Psoas muscle (tissue), 8 donors: ENCODE results near the gene DGCR2. TPM values are rescaled to one million over a fixed set of nuclear protein-coding genes. Genes with fewer than 3 reads are reported as not detected.

Source experiments
- ATAC-seq, 4 donors: fragments of 200-7000 bp; cut with Tn5 transposase; one replicate each; pipeline ENCODE4 v1.9.1; 2020; ENCODE audit warnings: moderate library complexity in 3 of 4, mild to moderate bottlenecking in 2 of 4
- DNase-seq, 2 donors: peaks; one replicate each; pipeline ENCODE4 v3.0.0-alpha.2; 2020
- H3K27ac ChIP-seq: fragments of 200-600 bp; one replicate; pipeline ENCODE4 v1.8.0; 2022
- H3K27me3 ChIP-seq, 3 donors: fragments of 200-600 bp in 1 of 3; one replicate each; pipeline versions ENCODE4 v1.6.1 to v1.8.0; 2013 to 2022; ENCODE audit warnings: low read length in 2 of 3, mild to moderate bottlenecking in 2 of 3, moderate library complexity in 1 of 3; ENCODE audit not compliant: insufficient read depth in 3 of 3
- H3K36me3 ChIP-seq, 2 donors: fragments of 200-600 bp in 1 of 2; one replicate each; pipeline versions ENCODE4 v1.6.1 to v1.8.0; 2013 to 2022; ENCODE audit warnings: low read depth in 1 of 2, mild to moderate bottlenecking in 1 of 2, moderate library complexity in 1 of 2; ENCODE audit not compliant: insufficient read depth in 1 of 2
- H3K4me1 ChIP-seq: fragments of 200-600 bp; one replicate; pipeline ENCODE4 v1.8.0; 2022
- H3K4me3 ChIP-seq: fragments of 200-600 bp; one replicate; pipeline ENCODE4 v1.8.0; 2022; ENCODE audit warnings: mild to moderate bottlenecking
- H3K9me3 ChIP-seq: fragments of 200-600 bp; one replicate; pipeline ENCODE4 v1.8.0; 2022
- CTCF ChIP-seq: fragments of 200-600 bp; IDR thresholded peaks from one replicate; pipeline ENCODE4 v1.8.0; 2022; ENCODE audit warnings: antibody characterized with exemption
- WGBS, 3 donors: extraction: QIAGEN DNeasy Blood & Tissue Kit; methylation state at CpG; one replicate each; pipeline versions ENCODE4 v1.1.6 to v1.1.7; 2013; 5-methylcytosine and 5-hydroxymethylcytosine counted together
- intact Hi-C, 2 donors: fragments of 100-400 bp; cut with DNase I; formaldehyde crosslinking; loops; one replicate each; pipeline versions ENCODE4 v1.11.0 to v1.14.2; 2022
- polyA plus RNA-seq, 3 donors: library from polyadenylated mRNA; stranded (reverse); fragments of 200-250 nt; gene quantifications; one replicate each; pipeline ENCODE4 v1.2.3, GENCODE V29; 2013
- total RNA-seq, 4 donors: library from RNA; stranded (reverse); fragmentation: NEBNext Ultra II Directional in 2 of 4; extraction: Animal tissue kit (Norgen Biotek cat#: 25700) in 2 of 4; gene quantifications; one replicate each; pipeline versions ENCODE4 v1.2.1 to v1.2.4, GENCODE V29; 2021 to 2023
- donor health status: healthy with polysubstance abuse.
- donor health status: DM: no; HTN: no; CAD: no; lungs with moderate emphysema.
- donor health status: Bipolar disorder and iron deficiency.
- donor health status: healthy.
- donor health status: DM: yes; HTN: yes; CAD: no.
- donor health status: DM: no; HTN: no; CAD: no.
- donor health status: DM: no; HTN: no; CAD: no.
- donor health status: DM: yes; HTN: yes; CAD: no.

Gene DGCR2
- total and polyA plus RNA-seq, 7 donors = 13.1 to 27.6 (median 24.5) TPM

- ATAC-seq = no peak
- no peak for TF ChIP-seq CTCF
- WGBS, 3 donors = 84 to 90% (median 85%) methylated on average over 8 of the region's 8 CpGs
- peaks cover 13% of the 10 kb centered on the region for H3K4me1 ChIP-seq
- intact Hi-C loops = loop anchor here in 1 of 2 donors (10.0 kb wide), 1 partner anchor 48 kb away; no protein-coding TSS in a partner anchor
- H3K27ac ChIP-seq = no peak overlapping the region
- no peaks in the 10 kb centered on the region for H3K9me3 ChIP-seq
- H3K4me3 ChIP-seq = no peak overlapping the region
- no peaks in the 10 kb centered on the region for H3K27me3 ChIP-seq
- no peak for DNase-seq
- peaks cover 0 to 100% of the 10 kb centered on the region in 2 donors for H3K36me3 ChIP-seq
Observed at GRCh38 chr22:19062943-19063308, 59.3 kb downstream of the DGCR2 start.

GRCh38 chr22:19062139-19062942 lies 59.9 kb downstream of the DGCR2 start:
- no peak for TF ChIP-seq CTCF
- ATAC-seq (peak in 3 of 4 donors; percentile 42 to 66 (median 46)), DNase-seq (peak in 1 of 2 donors; percentile 68)
- no peak overlapping the region for H3K4me3 ChIP-seq
- no peaks in the 10 kb centered on the region for H3K9me3 ChIP-seq
- 37 to 54% (median 46%) methylated on average over 12 of the region's 12 CpGs for WGBS, 3 donors
- peaks cover 0 to 98% of the 10 kb centered on the region in 2 donors for H3K36me3 ChIP-seq
- no peaks in the 10 kb centered on the region for H3K27me3 ChIP-seq
- intact Hi-C loops = loop anchor here in 1 of 2 donors (10.0 kb wide), 1 partner anchor 48 kb away; no protein-coding TSS in a partner anchor
- H3K27ac ChIP-seq = no peak overlapping the region
- H3K4me1 ChIP-seq = peaks cover 13% of the 10 kb centered on the region

GRCh38 chr22:19061471-19062138 lies 60.6 kb downstream of the DGCR2 start:
- 81 to 89% (median 85%) methylated on average over 6 of the region's 6 CpGs for WGBS, 3 donors
- H3K4me1 ChIP-seq = peaks cover 9% of the 10 kb centered on the region
- no peaks in the 10 kb centered on the region for H3K9me3 ChIP-seq
- TF ChIP-seq CTCF = no peak
- no peak overlapping the region for H3K27ac ChIP-seq
- intact Hi-C loops = loop anchor here in 1 of 2 donors (10.0 kb wide), 1 partner anchor 47 kb away; no protein-coding TSS in a partner anchor
- no peaks in the 10 kb centered on the region for H3K27me3 ChIP-seq
- ATAC-seq (no peak), DNase-seq (no peak)
- peaks cover 0 to 98% of the 10 kb centered on the region in 2 donors for H3K36me3 ChIP-seq
- H3K4me3 ChIP-seq = no peak overlapping the region

- Histone ChIP-seq H3K27ac (no peak overlapping the region), H3K27me3 (no peaks in the 10 kb centered on the region), H3K9me3 (no peaks in the 10 kb centered on the region), H3K4me1 (peaks cover 6% of the 10 kb centered on the region), H3K36me3 (peaks cover 3 to 98% of the 10 kb centered on the region in 2 donors), H3K4me3 (no peak overlapping the region)
- no peak for DNase-seq
- intact Hi-C loops = loop anchor here in 1 of 2 donors (10.0 kb wide), 1 partner anchor 46 kb away; no protein-coding TSS in a partner anchor
- no peak for ATAC-seq
- TF ChIP-seq CTCF = no peak
- 94% methylated on average over 15 of the region's 15 CpGs for WGBS, 3 donors
Observed at GRCh38 chr22:19060356-19061009, 61.7 kb downstream of the DGCR2 start.
